ENCODE results near the gene MED13L. TPM values are rescaled to one million over a fixed set of nuclear protein-coding genes. Genes with fewer than 3 reads are reported as not detected.

Gene MED13L
- total RNA-seq: 58.4 and 61.4 TPM in 2 replicates

DNA sequence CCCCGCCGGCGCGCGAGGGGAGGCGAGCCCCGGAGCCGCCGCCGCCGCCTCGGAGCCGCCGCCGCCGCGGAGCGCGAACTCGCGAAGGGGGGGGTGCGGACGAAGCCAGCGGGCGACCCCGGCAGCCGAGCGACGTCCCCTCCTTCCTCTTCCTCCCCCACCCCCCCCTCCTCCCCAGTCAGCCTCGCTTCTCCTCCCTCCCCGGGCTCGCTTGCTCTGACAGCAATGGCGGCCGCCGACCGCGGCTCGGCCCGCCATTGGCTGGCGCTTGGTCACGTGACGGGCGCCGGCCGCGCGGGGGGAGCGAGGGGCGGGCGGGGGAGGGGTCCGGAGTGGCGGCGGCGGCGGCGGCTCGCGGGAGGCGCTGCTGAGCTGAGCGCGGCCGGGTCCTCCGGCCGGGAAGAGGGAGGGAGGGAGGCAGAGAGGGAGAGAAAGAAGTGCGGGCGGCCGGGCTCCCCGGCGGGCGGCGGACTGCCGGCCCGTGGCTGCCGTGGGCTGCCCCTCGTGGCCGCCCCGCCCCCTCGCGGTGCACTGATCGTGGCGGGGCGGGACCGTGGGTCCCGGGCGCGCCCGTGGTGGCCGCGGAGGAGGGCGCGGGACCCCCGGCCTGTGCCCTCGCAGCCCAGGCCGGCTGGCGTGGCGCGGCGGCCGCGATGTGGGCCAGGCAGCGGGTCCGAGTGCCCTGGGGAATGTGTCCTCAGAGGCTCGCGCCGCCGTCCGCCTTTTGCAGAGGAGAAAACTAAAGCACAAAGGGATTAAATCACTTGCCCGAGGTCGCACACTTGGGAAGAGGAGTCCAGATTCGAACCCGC is at the start of gene MED13L:
Gene MED13L (minus strand): TSS at position 227 of the 812 bp plus-strand sequence. CDS start 562 bp downstream, outside the sequence.

All from dermis lymphatic vessel endothelial cell (primary cell).